GM19351 (cell line): ENCODE results near the gene AP3S1.
"Not testable (repeated sequence)": the region's sequence is repeated elsewhere in the genome, so short reads cannot be mapped to it uniquely, and the experiment has no call there.

ENCODE experiments used
- ATAC-seq: cut with Tn5 transposase; IDR thresholded peaks from one replicate; pipeline ENCODE4 v1.9.1; 2021; ENCODE audit warnings: mild to moderate bottlenecking, moderate library complexity; ENCODE audit not compliant: unreplicated experiment

AP3S1 gene

GRCh38 chr5:115859378-115859777 lies 17.6 kb downstream of the AP3S1 start:
- ATAC-seq = no peak

- no peak for ATAC-seq
Observed at GRCh38 chr5:115869256-115869795, 27.6 kb downstream of the AP3S1 start.

- no peak for ATAC-seq
Observed at GRCh38 chr5:115872447-115872846, 30.7 kb downstream of the AP3S1 start.

- ATAC-seq = no peak
Observed at GRCh38 chr5:115873392-115873791, 31.7 kb downstream of the AP3S1 start.

GRCh38 chr5:115875447-115875846 lies 33.7 kb downstream of the AP3S1 start:
- ATAC-seq = no peak

- ATAC-seq = not testable (repeated sequence)
Observed at GRCh38 chr5:115877342-115877741, 35.6 kb downstream of the AP3S1 start.

- not testable (repeated sequence) for ATAC-seq
Observed at GRCh38 chr5:115882434-115882833, 40.7 kb downstream of the AP3S1 start.

- no peak for ATAC-seq
Observed at GRCh38 chr5:115884704-115885103, 43.0 kb downstream of the AP3S1 start.

GRCh38 chr5:115885208-115885607 lies 43.5 kb downstream of the AP3S1 start:
- not testable (repeated sequence) for ATAC-seq

GRCh38 chr5:115888027-115888426 lies 46.3 kb downstream of the AP3S1 start:
- no peak for ATAC-seq

GRCh38 chr5:115892021-115892420 lies 50.3 kb downstream of the AP3S1 start:
- no peak for ATAC-seq

- ATAC-seq = no peak
Observed at GRCh38 chr5:115894342-115894741, 52.6 kb downstream of the AP3S1 start.

- no peak for ATAC-seq
Observed at GRCh38 chr5:115895821-115896220, 54.1 kb downstream of the AP3S1 start.

GRCh38 chr5:115898656-115899055 lies 56.9 kb downstream of the AP3S1 start:
- no peak for ATAC-seq

GRCh38 chr5:115907177-115907576 lies 65.4 kb downstream of the AP3S1 start:
- no peak for ATAC-seq

- ATAC-seq = not testable (repeated sequence)
Observed at GRCh38 chr5:115913623-115914400, 72.1 kb downstream of the AP3S1 start.

- ATAC-seq = no peak
Observed at GRCh38 chr5:115920171-115920725, 78.5 kb downstream of the AP3S1 start.

GRCh38 chr5:115928578-115929407 lies 87.1 kb downstream of the AP3S1 start:
- not testable (repeated sequence) for ATAC-seq

- ATAC-seq = not testable (repeated sequence)
Observed at GRCh38 chr5:115930171-115930570, 88.4 kb downstream of the AP3S1 start.

GRCh38 chr5:115930630-115931337 lies 89.0 kb downstream of the AP3S1 start:
- no peak for ATAC-seq

GRCh38 chr5:115932991-115933390 lies 91.3 kb downstream of the AP3S1 start:
- no peak for ATAC-seq
